Measurements from ENCODE around the gene TRMT5.

TRMT5 gene

GRCh38 chr14:60963761-60964160 lies 17.1 kb downstream of the TRMT5 start:
- DNase-seq = no peak

GRCh38 chr14:60958146-60958545 lies 22.7 kb downstream of the TRMT5 start:
- DNase-seq = no peak

- DNase-seq = no peak
These were observed 24.2 kb downstream of the TRMT5 start for GRCh38 chr14:60956632-60957031.

- DNase-seq = no peak
These were observed 24.7 kb downstream of the TRMT5 start for GRCh38 chr14:60956202-60956601.

- DNase-seq = no peak
These were observed 29.0 kb downstream of the TRMT5 start for GRCh38 chr14:60951776-60952435.

GRCh38 chr14:60946773-60947172 lies 34.1 kb downstream of the TRMT5 start:
- DNase-seq = no peak

GRCh38 chr14:60945984-60946383 lies 34.9 kb downstream of the TRMT5 start:
- no peak for DNase-seq

- DNase-seq = no peak
These were observed 36.7 kb downstream of the TRMT5 start for GRCh38 chr14:60944204-60944603.

GRCh38 chr14:60943637-60944032 lies 37.2 kb downstream of the TRMT5 start:
- no peak for DNase-seq

- no peak for DNase-seq
These were observed 45.6 kb downstream of the TRMT5 start for GRCh38 chr14:60935319-60935718.

GRCh38 chr14:60933920-60934655 lies 46.8 kb downstream of the TRMT5 start:
- DNase-seq = no peak

GRCh38 chr14:60931218-60931617 lies 49.7 kb downstream of the TRMT5 start:
- no peak for DNase-seq

- no peak for DNase-seq
These were observed 54.9 kb downstream of the TRMT5 start for GRCh38 chr14:60926002-60926401.

- DNase-seq = no peak
These were observed 55.6 kb downstream of the TRMT5 start for GRCh38 chr14:60925286-60925685.

GRCh38 chr14:60922050-60922449 lies 58.8 kb downstream of the TRMT5 start:
- peak; percentile 35 for DNase-seq
